ENCODE data around the gene F2. TPM values are rescaled to one million over a fixed set of nuclear protein-coding genes. Genes with fewer than 3 reads are reported as not detected.

Gene F2
- total and polyA plus RNA-seq, 2 of the 13 experiments (the other 11 are each of a cell fraction or from before 2014, with no cell fraction given) = 330 to 801 TPM

DNA sequence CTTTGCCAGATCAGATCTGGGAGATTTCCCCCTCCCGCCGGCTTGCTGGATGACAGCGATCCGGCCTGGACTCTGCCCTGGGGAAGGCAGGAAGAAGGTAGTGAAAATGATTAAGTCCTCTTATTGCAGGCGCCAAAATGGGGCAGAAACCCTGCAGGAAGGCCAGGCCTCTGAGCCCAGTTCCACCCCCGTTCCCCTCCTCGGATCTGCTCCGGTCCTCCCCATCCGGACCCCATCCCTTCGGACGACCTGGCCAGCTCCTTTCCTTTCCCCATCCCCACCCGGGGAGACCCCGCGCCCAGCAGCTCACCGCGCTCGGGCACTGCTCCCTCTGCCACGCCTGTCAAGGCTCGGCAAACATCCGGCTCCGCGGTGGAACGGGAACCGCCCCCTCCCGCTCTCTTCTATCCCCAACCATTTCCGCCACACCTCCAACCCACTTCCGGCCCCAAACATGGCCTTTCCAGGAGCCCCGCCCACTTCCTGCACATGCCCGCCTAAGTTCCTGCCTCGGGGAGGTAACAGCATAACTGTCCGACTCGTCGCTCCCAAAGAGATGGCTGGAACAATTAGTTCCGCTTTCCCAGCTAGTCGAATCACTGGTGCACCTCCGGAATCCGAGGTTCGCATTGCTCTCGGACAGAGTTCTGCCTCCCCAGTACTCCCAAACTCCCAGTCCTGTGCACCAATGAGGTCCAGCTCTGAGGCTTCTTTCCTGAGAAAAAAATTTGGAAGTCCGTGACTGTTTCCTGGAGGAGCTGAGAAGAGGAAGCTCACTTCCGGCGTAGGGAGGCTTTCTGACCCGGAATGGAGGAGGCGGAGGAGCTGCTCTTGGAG, 18.6 kb upstream of the F2 start, which contains the start of the genes ARHGAP1 and ZNF408 (continued):
- TF ChIP-seq, protein P1, sequence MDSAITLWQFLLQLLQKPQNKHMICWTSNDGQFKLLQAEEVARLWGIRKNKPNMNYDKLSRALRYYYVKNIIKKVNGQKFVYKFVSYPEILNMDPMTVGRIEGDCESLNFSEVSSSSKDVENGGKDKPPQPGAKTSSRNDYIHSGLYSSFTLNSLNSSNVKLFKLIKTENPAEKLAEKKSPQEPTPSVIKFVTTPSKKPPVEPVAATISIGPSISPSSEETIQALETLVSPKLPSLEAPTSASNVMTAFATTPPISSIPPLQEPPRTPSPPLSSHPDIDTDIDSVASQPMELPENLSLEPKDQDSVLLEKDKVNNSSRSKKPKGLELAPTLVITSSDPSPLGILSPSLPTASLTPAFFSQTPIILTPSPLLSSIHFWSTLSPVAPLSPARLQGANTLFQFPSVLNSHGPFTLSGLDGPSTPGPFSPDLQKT (CRISPR knock-in tag; IDR thresholded peaks at IDR 0.05; ENCODE audit: borderline replicate concordance) = peak; percentile 87; the same call in 1 of the 2 replicates
- TF ChIP-seq NKX3-1 (CRISPR knock-in tag; IDR thresholded peaks at IDR 0.05) (peak; percentile 24; the same call in 1 of the 2 replicates), ZFP36L1 (CRISPR knock-in tag; IDR thresholded peaks at IDR 0.05) (peak; percentile 72; the same call in 1 of the 2 replicates), DR1 (CRISPR knock-in tag; IDR thresholded peaks at IDR 0.05) (peak; percentile 67; the same call in 1 of the 2 replicates), ZFP41 (CRISPR knock-in tag; IDR thresholded peaks at IDR 0.05; ENCODE audit: borderline replicate concordance) (peak; percentile 56; the same call in 1 of the 2 replicates), STAT5B (CRISPR knock-in tag; IDR thresholded peaks at IDR 0.05) (no peak; the same call in 1 of the 2 replicates), MXI1 (IDR thresholded peaks at IDR 0.05; ENCODE audit: borderline replicate concordance, low read depth, low read length) (peak; percentile 98; the same call in 2 of the 3 replicates), ZNF761 (CRISPR knock-in tag; conservative IDR thresholded peaks at IDR 0.05) (no peak), PITX1 (CRISPR knock-in tag; IDR thresholded peaks at IDR 0.05) (peak; percentile 36; the same call in 1 of the 2 replicates), U2AF2 (IDR thresholded peaks at IDR 0.05; ENCODE audit: low read depth, low read length) (no peak), ZEB1 (IDR thresholded peaks at IDR 0.05; ENCODE audit: insufficient replicate concordance, low read depth) (no peak), ZNF709 (CRISPR knock-in tag; IDR thresholded peaks at IDR 0.05) (no peak), HNRNPUL1 (IDR thresholded peaks at IDR 0.05; ENCODE audit: low read depth, low read length) (no peak)
- TF ChIP-seq, protein P2, sequence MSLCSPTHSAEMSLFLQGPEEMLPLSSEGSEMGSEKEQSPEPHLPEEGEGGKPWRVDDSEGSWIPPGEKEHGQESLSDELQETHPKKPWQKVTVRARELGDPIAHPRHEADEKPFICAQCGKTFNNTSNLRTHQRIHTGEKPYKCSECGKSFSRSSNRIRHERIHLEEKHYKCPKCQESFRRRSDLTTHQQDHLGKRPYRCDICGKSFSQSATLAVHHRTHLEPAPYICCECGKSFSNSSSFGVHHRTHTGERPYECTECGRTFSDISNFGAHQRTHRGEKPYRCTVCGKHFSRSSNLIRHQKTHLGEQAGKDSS (CRISPR knock-in tag; IDR thresholded peaks at IDR 0.05; ENCODE audit: borderline replicate concordance, low read depth) = peak; percentile 73; the same call in 1 of the 2 replicates
- TF ChIP-seq, protein P3, sequence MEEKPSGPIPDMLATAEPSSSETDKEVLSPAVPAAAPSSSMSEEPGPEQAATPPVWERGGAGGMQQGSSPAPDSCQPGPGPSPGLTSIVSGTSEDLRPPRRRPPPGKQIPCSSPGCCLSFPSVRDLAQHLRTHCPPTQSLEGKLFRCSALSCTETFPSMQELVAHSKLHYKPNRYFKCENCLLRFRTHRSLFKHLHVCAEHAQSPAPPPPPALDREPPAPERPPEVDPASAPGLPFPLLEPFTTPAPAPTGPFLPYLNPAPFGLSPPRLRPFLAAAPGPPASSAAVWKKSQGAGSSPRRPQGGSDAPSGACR (CRISPR knock-in tag; IDR thresholded peaks at IDR 0.05) = no peak
- TF ChIP-seq, protein P4, sequence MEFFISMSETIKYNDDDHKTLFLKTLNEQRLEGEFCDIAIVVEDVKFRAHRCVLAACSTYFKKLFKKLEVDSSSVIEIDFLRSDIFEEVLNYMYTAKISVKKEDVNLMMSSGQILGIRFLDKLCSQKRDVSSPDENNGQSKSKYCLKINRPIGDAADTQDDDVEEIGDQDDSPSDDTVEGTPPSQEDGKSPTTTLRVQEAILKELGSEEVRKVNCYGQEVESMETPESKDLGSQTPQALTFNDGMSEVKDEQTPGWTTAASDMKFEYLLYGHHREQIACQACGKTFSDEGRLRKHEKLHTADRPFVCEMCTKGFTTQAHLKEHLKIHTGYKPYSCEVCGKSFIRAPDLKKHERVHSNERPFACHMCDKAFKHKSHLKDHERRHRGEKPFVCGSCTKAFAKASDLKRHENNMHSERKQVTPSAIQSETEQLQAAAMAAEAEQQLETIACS (CRISPR knock-in tag; IDR thresholded peaks at IDR 0.05) = no peak
- TF ChIP-seq, protein P5, sequence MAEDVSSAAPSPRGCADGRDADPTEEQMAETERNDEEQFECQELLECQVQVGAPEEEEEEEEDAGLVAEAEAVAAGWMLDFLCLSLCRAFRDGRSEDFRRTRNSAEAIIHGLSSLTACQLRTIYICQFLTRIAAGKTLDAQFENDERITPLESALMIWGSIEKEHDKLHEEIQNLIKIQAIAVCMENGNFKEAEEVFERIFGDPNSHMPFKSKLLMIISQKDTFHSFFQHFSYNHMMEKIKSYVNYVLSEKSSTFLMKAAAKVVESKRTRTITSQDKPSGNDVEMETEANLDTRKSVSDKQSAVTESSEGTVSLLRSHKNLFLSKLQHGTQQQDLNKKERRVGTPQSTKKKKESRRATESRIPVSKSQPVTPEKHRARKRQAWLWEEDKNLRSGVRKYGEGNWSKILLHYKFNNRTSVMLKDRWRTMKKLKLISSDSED (CRISPR knock-in tag; IDR thresholded peaks at IDR 0.05) = no peak
- TF ChIP-seq, protein P6, sequence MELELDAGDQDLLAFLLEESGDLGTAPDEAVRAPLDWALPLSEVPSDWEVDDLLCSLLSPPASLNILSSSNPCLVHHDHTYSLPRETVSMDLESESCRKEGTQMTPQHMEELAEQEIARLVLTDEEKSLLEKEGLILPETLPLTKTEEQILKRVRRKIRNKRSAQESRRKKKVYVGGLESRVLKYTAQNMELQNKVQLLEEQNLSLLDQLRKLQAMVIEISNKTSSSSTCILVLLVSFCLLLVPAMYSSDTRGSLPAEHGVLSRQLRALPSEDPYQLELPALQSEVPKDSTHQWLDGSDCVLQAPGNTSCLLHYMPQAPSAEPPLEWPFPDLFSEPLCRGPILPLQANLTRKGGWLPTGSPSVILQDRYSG (CRISPR knock-in tag; IDR thresholded peaks at IDR 0.05) = no peak
